ENCODE data around the gene MUC6. TPM values are rescaled to one million over a fixed set of nuclear protein-coding genes. Genes with fewer than 3 reads are reported as not detected.

MUC6 gene
- total and polyA plus RNA-seq, 2 donors (not counting 3 experiments of a cell fraction or from before 2014, with no cell fraction given) = not detected

DNA sequence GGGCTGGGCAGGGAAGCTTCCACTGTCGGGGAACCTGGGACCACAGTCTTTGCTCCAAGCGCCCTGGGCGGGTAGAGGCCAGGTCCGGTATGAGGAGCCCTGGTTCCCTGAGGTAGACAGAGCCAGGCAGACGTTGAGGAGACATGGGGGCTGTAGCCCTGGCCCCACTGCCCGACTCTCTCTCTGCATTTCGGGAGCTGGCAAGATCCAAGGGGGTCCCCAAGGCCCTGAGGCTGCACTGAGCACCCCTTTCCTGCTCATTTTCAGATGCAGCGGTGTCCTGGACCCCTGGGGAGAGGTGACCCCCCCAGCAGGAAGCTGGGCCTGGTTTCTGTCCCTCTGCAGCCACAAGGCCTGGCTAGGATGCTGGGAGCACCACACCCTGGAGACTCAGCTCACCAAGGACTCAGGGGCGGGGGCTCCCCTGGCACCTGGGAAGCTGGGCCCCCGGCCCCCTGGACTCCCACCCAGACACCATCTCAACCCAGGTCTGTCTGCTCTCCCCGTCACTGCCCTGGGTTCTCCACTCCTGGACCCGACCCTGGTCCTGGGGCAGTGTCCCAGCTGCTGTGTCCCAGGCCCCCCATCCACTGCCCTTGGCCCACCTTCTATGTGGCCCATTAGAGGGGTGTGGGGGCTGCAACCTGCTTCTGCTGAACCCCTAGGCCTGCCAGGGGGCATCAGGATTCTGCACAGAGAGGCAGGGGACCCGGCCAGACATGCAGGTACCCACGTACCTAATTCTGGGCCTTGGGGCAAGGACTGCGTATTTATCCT, 15.0 kb upstream of the MUC6 start:
- no peaks in the 10 kb centered on the region for H3K9me1 ChIP-seq (replicated peaks; ENCODE audit: control insufficient read depth, extremely low read depth, insufficient read depth, low read length)
- ChIA-PET POLR2A (no interaction called here), CTCF (interaction anchor here (0.7 to 4.9 kb wide), 16 partner anchors 10 to 240 kb away, joined by 3 to 46 read pairs (median 4); partner anchors contain the start of genes AP2A2 and TSPAN4)
- H3K4me1 ChIP-seq (ENCODE audit: control insufficient read depth, extremely low read depth, insufficient read depth, low read length) = no peaks in the 10 kb centered on the region
- DNase-seq (ENCODE audit: low read depth, low spot score) = no peak
- FAIRE-seq = no peak
- BruUV-seq (replicated peaks) = no TSS peak
- H3K9ac ChIP-seq (replicated peaks; ENCODE audit: extremely low read depth, insufficient read depth, low read length) = no peak overlapping the region
- no peak overlapping the region for H3K4me2 ChIP-seq (ENCODE audit: insufficient read depth, low read length)
- H3K9me3 ChIP-seq (replicated peaks; ENCODE audit: control insufficient read depth, insufficient read depth, low read length) = no peaks in the 10 kb centered on the region
- H2AFZ ChIP-seq (ENCODE audit: low read depth, low read length) = no peak overlapping the region
- TF ChIP-seq GATA2 (IDR thresholded peaks at IDR 0.05; ENCODE audit: insufficient read depth, insufficient read length, low read depth, low read length) (no peak), MAX (IDR thresholded peaks at IDR 0.05; ENCODE audit: insufficient read depth, insufficient read length) (no peak), EZH2 (IDR thresholded peaks at IDR 0.05; ENCODE audit: borderline replicate concordance, low read depth, low read length, severe bottlenecking) (no peak), FOS (IDR thresholded peaks at IDR 0.05; ENCODE audit: borderline replicate concordance, insufficient read depth, low read length) (no peak), JUN (IDR thresholded peaks at IDR 0.05; ENCODE audit: borderline replicate concordance, insufficient read depth, insufficient read length, low read depth) (no peak), POLR2AphosphoS5 (IDR thresholded peaks at IDR 0.05; ENCODE audit: insufficient read depth, low read depth, low read length) (no peak), POLR2A (IDR thresholded peaks at IDR 0.05; ENCODE audit: low read depth, low read length) (no peak), MYC (IDR thresholded peaks at IDR 0.05; ENCODE audit: low read depth, low read length) (no peak)
- TF ChIP-seq, protein P1, sequence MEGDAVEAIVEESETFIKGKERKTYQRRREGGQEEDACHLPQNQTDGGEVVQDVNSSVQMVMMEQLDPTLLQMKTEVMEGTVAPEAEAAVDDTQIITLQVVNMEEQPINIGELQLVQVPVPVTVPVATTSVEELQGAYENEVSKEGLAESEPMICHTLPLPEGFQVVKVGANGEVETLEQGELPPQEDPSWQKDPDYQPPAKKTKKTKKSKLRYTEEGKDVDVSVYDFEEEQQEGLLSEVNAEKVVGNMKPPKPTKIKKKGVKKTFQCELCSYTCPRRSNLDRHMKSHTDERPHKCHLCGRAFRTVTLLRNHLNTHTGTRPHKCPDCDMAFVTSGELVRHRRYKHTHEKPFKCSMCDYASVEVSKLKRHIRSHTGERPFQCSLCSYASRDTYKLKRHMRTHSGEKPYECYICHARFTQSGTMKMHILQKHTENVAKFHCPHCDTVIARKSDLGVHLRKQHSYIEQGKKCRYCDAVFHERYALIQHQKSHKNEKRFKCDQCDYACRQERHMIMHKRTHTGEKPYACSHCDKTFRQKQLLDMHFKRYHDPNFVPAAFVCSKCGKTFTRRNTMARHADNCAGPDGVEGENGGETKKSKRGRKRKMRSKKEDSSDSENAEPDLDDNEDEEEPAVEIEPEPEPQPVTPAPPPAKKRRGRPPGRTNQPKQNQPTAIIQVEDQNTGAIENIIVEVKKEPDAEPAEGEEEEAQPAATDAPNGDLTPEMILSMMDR (IDR thresholded peaks at IDR 0.05; ENCODE audit: extremely low read depth in 1 of 2, insufficient read depth in 1 of 2, low read depth in 1 of 2, low read length in 2 of 2) = no peak
- no peaks in the 10 kb centered on the region for H4K20me1 ChIP-seq (replicated peaks; ENCODE audit: control insufficient read depth, extremely low read depth, insufficient read depth, low read length)
- H3K4me3 ChIP-seq (replicated peaks in 1 of 3; ENCODE audit: insufficient read depth in 1 of 3, low read depth in 1 of 3, low read length in 3 of 3) = no peak overlapping the region
- dilution Hi-C loops (cut with MboI; ENCODE audit: extremely low pct_ligation_motif_present, low sequenced_read_pairs) (no loop called here), intact Hi-C loops (cut with micrococcal nuclease) (loop anchor here (1.0 to 5.0 kb wide), 3 partner anchors 139 to 203 kb away; partner anchors contain the start of gene CHID1)
- H3K27me3 ChIP-seq (ENCODE audit: control insufficient read depth in 2 of 2, insufficient read depth in 2 of 2, low read length in 2 of 2) = peaks cover 4 to 5% of the 10 kb centered on the region in 2 experiments
- no peaks in the 10 kb centered on the region for H3K36me3 ChIP-seq (ENCODE audit: control insufficient read depth in 2 of 2, extremely low read depth in 1 of 2, insufficient read depth in 2 of 2, low read length in 2 of 2)
- no peaks in the 10 kb centered on the region for H3K79me2 ChIP-seq (ENCODE audit: control insufficient read depth, insufficient read depth, low read length)
- H3K27ac ChIP-seq (ENCODE audit: insufficient read depth, low read depth, low read length) = no peak overlapping the region
